Activated CD8-positive, alpha-beta T cell treated with anti-CD3 and anti-CD28 coated beads, Interleukin-2, amount 10 ng/mL, durations not matched to agents 7 days and 5 days (primary cell): ENCODE measurements around the gene SPOCD1. TPM values are rescaled to one million over a fixed set of nuclear protein-coding genes. Genes with fewer than 3 reads are reported as not detected.
A peak's percentile ranks its signal among the peaks of the same experiment; 100 is the strongest.

Experiments
- ATAC-seq: fragments of 150-1000 bp; cut with Tn5 transposase; one replicate; pipeline ENCODE4 v1.10.0; 2021; ENCODE audit warnings: moderate library complexity
- CTCF ChIA-PET: fragments of 350-600 bp; sonication (Branson Sonifier 250); formaldehyde crosslinking; loops from one replicate; lab custom pipeline; 2021; ENCODE audit warnings: antibody characterized with exemption; lab: Charles Lee
- POLR2A ChIA-PET: fragments of 350-600 bp; sonication (Branson Sonifier 250); formaldehyde crosslinking; loops from one replicate; lab custom pipeline; 2021; ENCODE audit warnings: antibody characterized with exemption; lab: Charles Lee
- DNase-seq: peaks from one replicate; pipeline ENCODE4 v3.0.0-alpha.2; 2020
- H3K27ac Mint-ChIP-seq: one replicate; pipeline ENCODE4 v1.8.0; 2021; ENCODE audit warnings: mild to moderate bottlenecking, mixed read lengths
- H3K27me3 Mint-ChIP-seq: one replicate; pipeline ENCODE4 v1.8.0; 2021; ENCODE audit warnings: low read depth, mixed read lengths
- H3K36me3 Mint-ChIP-seq: one replicate; pipeline ENCODE4 v1.8.0; 2021; ENCODE audit warnings: low read depth, mixed read lengths
- H3K4me1 Mint-ChIP-seq: one replicate; pipeline ENCODE4 v1.8.0; 2021; ENCODE audit warnings: low read depth, mixed read lengths
- H3K4me3 Mint-ChIP-seq: one replicate; pipeline ENCODE4 v1.8.0; 2021; ENCODE audit warnings: mild to moderate bottlenecking, mixed read lengths
- H3K9me3 Mint-ChIP-seq: one replicate; pipeline ENCODE4 v1.8.0; 2022; ENCODE audit warnings: mixed read lengths; ENCODE audit not compliant: insufficient read depth
- total RNA-seq, 2 experiments: library from RNA; stranded (reverse); gene quantifications; one replicate each; pipeline ENCODE4 v1.2.3, GENCODE V29; 2021

Gene SPOCD1
- total RNA-seq, 2 experiments from 2014 or later, result not detected

- DNase-seq (no peak), ATAC-seq (no peak)
- no peaks in the 10 kb centered on the region for H3K9me3 Mint-ChIP-seq
- no peak overlapping the region for H3K4me3 Mint-ChIP-seq
- H3K4me1 Mint-ChIP-seq, result peaks cover 12% of the 10 kb centered on the region
- H3K27me3 Mint-ChIP-seq, result peaks cover 4% of the 10 kb centered on the region
- POLR2A ChIA-PET, result no interaction called here
- H3K36me3 Mint-ChIP-seq, result no peaks in the 10 kb centered on the region
- CTCF ChIA-PET, result interaction anchor here (0.8 to 1.9 kb wide), 3 partner anchors 30 to 172 kb away, joined by 3 to 5 read pairs (median 3); no protein-coding TSS in a partner anchor
- H3K27ac Mint-ChIP-seq, result no peak overlapping the region
Observed at GRCh38 chr1:31792541-31792940, 23.3 kb downstream of the SPOCD1 start.

GRCh38 chr1:31792116-31792515 is 23.7 kb downstream of the SPOCD1 start:
- no peak for ATAC-seq
- Mint-ChIP-seq H3K4me1 (peaks cover 12% of the 10 kb centered on the region), H3K4me3 (no peak overlapping the region), H3K36me3 (no peaks in the 10 kb centered on the region), H3K27ac (no peak overlapping the region), H3K9me3 (no peaks in the 10 kb centered on the region), H3K27me3 (peaks cover 4% of the 10 kb centered on the region)
- ChIA-PET POLR2A (no interaction called here), CTCF (interaction anchor here (0.8 to 1.9 kb wide), 4 partner anchors 12 to 172 kb away, joined by 3 to 5 read pairs (median 4); no protein-coding TSS in a partner anchor)
- DNase-seq, result no peak

- ATAC-seq (no peak), DNase-seq (no peak)
- Mint-ChIP-seq H3K4me1 (peaks cover 12% of the 10 kb centered on the region), H3K27ac (no peak overlapping the region), H3K27me3 (peaks cover 4% of the 10 kb centered on the region), H3K9me3 (no peaks in the 10 kb centered on the region), H3K36me3 (no peaks in the 10 kb centered on the region), H3K4me3 (no peak overlapping the region)
- ChIA-PET CTCF (interaction anchor here (0.7 to 3.9 kb wide), 6 partner anchors 13 to 228 kb away, joined by 4 to 51 read pairs (median 5); partner anchors contain the start of gene ADGRB2), POLR2A (no interaction called here)
Observed at GRCh38 chr1:31791131-31791858, 24.5 kb downstream of the SPOCD1 start.

- Mint-ChIP-seq H3K27ac (no peak overlapping the region), H3K27me3 (peaks cover 2% of the 10 kb centered on the region), H3K9me3 (no peaks in the 10 kb centered on the region), H3K4me1 (peaks cover 12% of the 10 kb centered on the region), H3K4me3 (no peak overlapping the region), H3K36me3 (no peaks in the 10 kb centered on the region)
- ATAC-seq, result no peak
- ChIA-PET POLR2A (no interaction called here), CTCF (interaction anchor here (0.7 to 3.9 kb wide), 10 partner anchors 13 to 241 kb away, joined by 4 to 51 read pairs (median 20); partner anchors contain the start of genes ADGRB2 and PEF1)
- DNase-seq, result no peak
Observed at GRCh38 chr1:31790641-31791091, 25.2 kb downstream of the SPOCD1 start.

GRCh38 chr1:31790140-31790539 is 25.7 kb downstream of the SPOCD1 start:
- no peak overlapping the region for H3K27ac Mint-ChIP-seq
- DNase-seq (no peak), ATAC-seq (no peak)
- peaks cover 12% of the 10 kb centered on the region for H3K4me1 Mint-ChIP-seq
- no peaks in the 10 kb centered on the region for H3K9me3 Mint-ChIP-seq
- H3K4me3 Mint-ChIP-seq, result no peak overlapping the region
- no peaks in the 10 kb centered on the region for H3K36me3 Mint-ChIP-seq
- ChIA-PET POLR2A (no interaction called here), CTCF (interaction anchor here (0.7 to 3.9 kb wide), 17 partner anchors 9 to 367 kb away, joined by 3 to 51 read pairs (median 15); partner anchors contain the start of genes ADGRB2 and PEF1)
- H3K27me3 Mint-ChIP-seq, result no peaks in the 10 kb centered on the region

GRCh38 chr1:31789259-31790065 is 26.4 kb downstream of the SPOCD1 start:
- Mint-ChIP-seq H3K4me3 (peak overlapping the region; percentile 77), H3K9me3 (no peaks in the 10 kb centered on the region), H3K27me3 (no peaks in the 10 kb centered on the region), H3K36me3 (no peaks in the 10 kb centered on the region), H3K4me1 (peaks cover 12% of the 10 kb centered on the region), H3K27ac (no peak overlapping the region)
- peak; percentile 82 for ATAC-seq
- POLR2A ChIA-PET, result interaction anchor here (0.6 to 2.6 kb wide), 9 partner anchors 23 to 319 kb away, joined by 3 to 9 read pairs (median 4); partner anchors contain the start of genes KPNA6, PEF1, PTP4A2 and TMEM39B
- CTCF ChIA-PET, result interaction anchor here (0.6 to 3.9 kb wide), 67 partner anchors 10 to 416 kb away, joined by 3 to 51 read pairs (median 4); partner anchors contain the start of genes ADGRB2, COL16A1, FABP3 and KHDRBS1
- peak; percentile 97 for DNase-seq

- no peaks in the 10 kb centered on the region for H3K9me3 Mint-ChIP-seq
- no peaks in the 10 kb centered on the region for H3K36me3 Mint-ChIP-seq
- H3K27ac Mint-ChIP-seq, result peak overlapping the region; percentile 86
- peak overlapping the region; percentile 77 for H3K4me3 Mint-ChIP-seq
- peaks cover 12% of the 10 kb centered on the region for H3K4me1 Mint-ChIP-seq
- peak; percentile 56 for ATAC-seq
- DNase-seq, result no peak
- no peaks in the 10 kb centered on the region for H3K27me3 Mint-ChIP-seq
- ChIA-PET CTCF (interaction anchor here (0.6 to 3.9 kb wide), 65 partner anchors 10 to 416 kb away, joined by 3 to 51 read pairs (median 4); partner anchors contain the start of genes ADGRB2, COL16A1, FABP3 and KHDRBS1), POLR2A (interaction anchor here (0.6 to 2.6 kb wide), 10 partner anchors 24 to 319 kb away, joined by 3 to 9 read pairs (median 4); partner anchors contain the start of genes KPNA6, PEF1, PTP4A2 and TMEM39B)
Observed at GRCh38 chr1:31788825-31789256, 27.0 kb downstream of the SPOCD1 start.

GRCh38 chr1:31788138-31788824 is 27.5 kb downstream of the SPOCD1 start:
- ChIA-PET CTCF (interaction anchor here (0.6 to 3.9 kb wide), 51 partner anchors 10 to 394 kb away, joined by 3 to 51 read pairs (median 5); partner anchors contain the start of genes ADGRB2, COL16A1, KHDRBS1 and PEF1), POLR2A (interaction anchor here (0.7 to 2.6 kb wide), 7 partner anchors 43 to 284 kb away, joined by 3 to 9 read pairs (median 4); partner anchors contain the start of genes PEF1, PTP4A2 and TMEM39B)
- no peaks in the 10 kb centered on the region for H3K27me3 Mint-ChIP-seq
- ATAC-seq, result peak; percentile 55
- H3K9me3 Mint-ChIP-seq, result no peaks in the 10 kb centered on the region
- peaks cover 12% of the 10 kb centered on the region for H3K4me1 Mint-ChIP-seq
- peak overlapping the region; percentile 77 for H3K4me3 Mint-ChIP-seq
- H3K36me3 Mint-ChIP-seq, result no peaks in the 10 kb centered on the region
- peak; percentile 94 for DNase-seq
- peak overlapping the region; percentile 86 for H3K27ac Mint-ChIP-seq

- Mint-ChIP-seq H3K27ac (peak overlapping the region; percentile 86), H3K4me1 (peaks cover 12% of the 10 kb centered on the region), H3K9me3 (no peaks in the 10 kb centered on the region), H3K36me3 (no peaks in the 10 kb centered on the region), H3K4me3 (peak overlapping the region; percentile 77), H3K27me3 (no peaks in the 10 kb centered on the region)
- ChIA-PET POLR2A (interaction anchor here (1.4 to 2.6 kb wide), 5 partner anchors 42 to 284 kb away, joined by 3 to 9 read pairs (median 4); partner anchors contain the start of genes PEF1, PTP4A2 and TMEM39B), CTCF (interaction anchor here (0.6 to 3.9 kb wide), 13 partner anchors 12 to 239 kb away, joined by 3 to 51 read pairs (median 20); partner anchors contain the start of genes ADGRB2 and PEF1)
- DNase-seq (no peak), ATAC-seq (no peak)
Observed at GRCh38 chr1:31787786-31788137, 28.1 kb downstream of the SPOCD1 start.

GRCh38 chr1:31787261-31787660 is 28.6 kb downstream of the SPOCD1 start:
- no peaks in the 10 kb centered on the region for H3K36me3 Mint-ChIP-seq
- ATAC-seq, result no peak
- no peak overlapping the region for H3K27ac Mint-ChIP-seq
- CTCF ChIA-PET, result interaction anchor here (0.6 to 3.9 kb wide), 5 partner anchors 23 to 238 kb away, joined by 3 to 51 read pairs (median 28); partner anchors contain the start of gene ADGRB2
- peaks cover 12% of the 10 kb centered on the region for H3K4me1 Mint-ChIP-seq
- POLR2A ChIA-PET, result interaction anchor here (2.6 kb wide), 1 partner anchor 143 kb away, joined by 9 read pairs; the partner anchor contains the start of gene PEF1
- no peak for DNase-seq
- H3K4me3 Mint-ChIP-seq, result no peak overlapping the region
- no peaks in the 10 kb centered on the region for H3K9me3 Mint-ChIP-seq
- no peaks in the 10 kb centered on the region for H3K27me3 Mint-ChIP-seq
